T-helper 1 cell treated with Interleukin-12 subunit alpha and Interleukin-12 subunit beta and Interleukin-4 antibody, amounts not matched to agents 30 μg/mL and 1 μg/mL, for 36 hours (primary cell): Measurements from ENCODE around the gene RSL24D1.

ENCODE experiments used
- H3K27ac Mint-ChIP-seq: one replicate; pipeline ENCODE4 v1.8.0; 2021; ENCODE audit warnings: mild to moderate bottlenecking, mixed read lengths
- H3K27me3 Mint-ChIP-seq: one replicate; pipeline ENCODE4 v1.8.0; 2021; ENCODE audit warnings: low read depth, mixed read lengths
- H3K36me3 Mint-ChIP-seq: one replicate; pipeline ENCODE4 v1.8.0; 2021; ENCODE audit warnings: low read depth, mixed read lengths
- H3K4me1 Mint-ChIP-seq: one replicate; pipeline ENCODE4 v1.8.0; 2021; ENCODE audit warnings: low read depth, mixed read lengths
- H3K4me3 Mint-ChIP-seq: one replicate; pipeline ENCODE4 v1.8.0; 2021; ENCODE audit warnings: mild to moderate bottlenecking, moderate library complexity, mixed read lengths
- H3K9me3 Mint-ChIP-seq: one replicate; pipeline ENCODE4 v1.8.0; 2021; ENCODE audit warnings: mixed read lengths

The RSL24D1 gene

GRCh38 chr15:55230051-55230670 lies 33.4 kb upstream of the RSL24D1 start:
- Mint-ChIP-seq H3K27ac (peak overlapping the region; percentile 39), H3K4me3 (no peak overlapping the region), H3K36me3 (peaks cover 49% of the 10 kb centered on the region), H3K9me3 (no peaks in the 10 kb centered on the region), H3K4me1 (peaks cover 30% of the 10 kb centered on the region), H3K27me3 (no peaks in the 10 kb centered on the region)

GRCh38 chr15:55226127-55226526 lies 29.4 kb upstream of the RSL24D1 start:
- Mint-ChIP-seq H3K27me3 (no peaks in the 10 kb centered on the region), H3K4me3 (no peak overlapping the region), H3K36me3 (peaks cover 52% of the 10 kb centered on the region), H3K27ac (no peak overlapping the region), H3K9me3 (no peaks in the 10 kb centered on the region), H3K4me1 (peaks cover 54% of the 10 kb centered on the region)

- Mint-ChIP-seq H3K27ac (peak overlapping the region; percentile 21), H3K27me3 (no peaks in the 10 kb centered on the region), H3K9me3 (no peaks in the 10 kb centered on the region), H3K4me1 (peaks cover 49% of the 10 kb centered on the region), H3K4me3 (peak overlapping the region; percentile 4), H3K36me3 (peaks cover 44% of the 10 kb centered on the region)
These were observed 28.2 kb upstream of the RSL24D1 start for GRCh38 chr15:55224892-55225291.

- Mint-ChIP-seq H3K4me1 (peaks cover 57% of the 10 kb centered on the region), H3K36me3 (peaks cover 41% of the 10 kb centered on the region), H3K9me3 (no peaks in the 10 kb centered on the region), H3K4me3 (peak overlapping the region; percentile 38), H3K27ac (peak overlapping the region; percentile 52), H3K27me3 (no peaks in the 10 kb centered on the region)
These were observed 25.8 kb upstream of the RSL24D1 start for GRCh38 chr15:55222588-55222987.

GRCh38 chr15:55221090-55222011 lies 24.6 kb upstream of the RSL24D1 start:
- Mint-ChIP-seq H3K27me3 (no peaks in the 10 kb centered on the region), H3K9me3 (no peaks in the 10 kb centered on the region), H3K4me1 (peaks cover 57% of the 10 kb centered on the region), H3K4me3 (peak overlapping the region; percentile 59), H3K36me3 (peaks cover 36% of the 10 kb centered on the region), H3K27ac (peak overlapping the region; percentile 86)

GRCh38 chr15:55220606-55221005 lies 23.9 kb upstream of the RSL24D1 start:
- H3K27ac Mint-ChIP-seq = peak overlapping the region; percentile 86
- H3K4me1 Mint-ChIP-seq = peaks cover 55% of the 10 kb centered on the region
- peaks cover 31% of the 10 kb centered on the region for H3K36me3 Mint-ChIP-seq
- H3K9me3 Mint-ChIP-seq = no peaks in the 10 kb centered on the region
- no peak overlapping the region for H3K4me3 Mint-ChIP-seq
- no peaks in the 10 kb centered on the region for H3K27me3 Mint-ChIP-seq

GRCh38 chr15:55218056-55218455 lies 21.3 kb upstream of the RSL24D1 start:
- Mint-ChIP-seq H3K4me1 (peaks cover 39% of the 10 kb centered on the region), H3K4me3 (no peak overlapping the region), H3K36me3 (peaks cover 23% of the 10 kb centered on the region), H3K27ac (no peak overlapping the region), H3K9me3 (no peaks in the 10 kb centered on the region), H3K27me3 (no peaks in the 10 kb centered on the region)

- Mint-ChIP-seq H3K9me3 (peaks cover under 1% of the 10 kb centered on the region), H3K4me1 (peaks cover 3% of the 10 kb centered on the region)
These were observed 7.7 kb upstream of the RSL24D1 start for GRCh38 chr15:55204464-55204863.

GRCh38 chr15:55202206-55202605 lies 5.5 kb upstream of the RSL24D1 start:
- H3K27ac Mint-ChIP-seq = no peak overlapping the region
- no peaks in the 10 kb centered on the region for H3K27me3 Mint-ChIP-seq
- H3K9me3 Mint-ChIP-seq = peaks cover 6% of the 10 kb centered on the region
- peaks cover 18% of the 10 kb centered on the region for H3K36me3 Mint-ChIP-seq
- peaks cover 3% of the 10 kb centered on the region for H3K4me1 Mint-ChIP-seq
- H3K4me3 Mint-ChIP-seq = no peak overlapping the region

More at GRCh38 chr15:55204464-55204863, 7.7 kb upstream of the RSL24D1 start:
- Mint-ChIP-seq H3K36me3 (peaks cover 16% of the 10 kb centered on the region), H3K27ac (no peak overlapping the region), H3K27me3 (no peaks in the 10 kb centered on the region), H3K4me3 (no peak overlapping the region)

- peak overlapping the region; percentile 48 for H3K4me3 Mint-ChIP-seq
- no peaks in the 10 kb centered on the region for H3K27me3 Mint-ChIP-seq
- H3K36me3 Mint-ChIP-seq = peaks cover 11% of the 10 kb centered on the region
- H3K4me1 Mint-ChIP-seq = peaks cover 3% of the 10 kb centered on the region
- no peak overlapping the region for H3K27ac Mint-ChIP-seq
- H3K9me3 Mint-ChIP-seq = peaks cover 6% of the 10 kb centered on the region
These were observed 2.0 kb upstream of the RSL24D1 start for GRCh38 chr15:55198706-55199105.

GRCh38 chr15:55197719-55198118 lies 978 bp upstream of the RSL24D1 start:
- Mint-ChIP-seq H3K27me3 (no peaks in the 10 kb centered on the region), H3K4me1 (peaks cover 10% of the 10 kb centered on the region), H3K4me3 (no peak overlapping the region)

GRCh38 chr15:55197362-55197705 lies 593 bp upstream of the RSL24D1 start:
- Mint-ChIP-seq H3K27me3 (no peaks in the 10 kb centered on the region), H3K36me3 (peaks cover 13% of the 10 kb centered on the region), H3K4me3 (no peak overlapping the region), H3K9me3 (peaks cover 6% of the 10 kb centered on the region), H3K4me1 (peaks cover 10% of the 10 kb centered on the region), H3K27ac (no peak overlapping the region)

More at GRCh38 chr15:55197719-55198118, 978 bp upstream of the RSL24D1 start:
- Mint-ChIP-seq H3K36me3 (peaks cover 12% of the 10 kb centered on the region), H3K9me3 (peaks cover 6% of the 10 kb centered on the region), H3K27ac (no peak overlapping the region)

- Mint-ChIP-seq H3K9me3 (peaks cover 6% of the 10 kb centered on the region), H3K4me1 (peaks cover 16% of the 10 kb centered on the region), H3K36me3 (peaks cover 18% of the 10 kb centered on the region), H3K27ac (no peak overlapping the region), H3K27me3 (no peaks in the 10 kb centered on the region), H3K4me3 (no peak overlapping the region)
These were observed 745 bp downstream of the RSL24D1 start for GRCh38 chr15:55195996-55196395.

- Mint-ChIP-seq H3K9me3 (peaks cover 3% of the 10 kb centered on the region), H3K27ac (no peak overlapping the region), H3K36me3 (peaks cover 26% of the 10 kb centered on the region), H3K27me3 (no peaks in the 10 kb centered on the region), H3K4me3 (no peak overlapping the region), H3K4me1 (peaks cover 19% of the 10 kb centered on the region)
These were observed 2.5 kb downstream of the RSL24D1 start for GRCh38 chr15:55194256-55194655.

- Mint-ChIP-seq H3K4me1 (peaks cover 30% of the 10 kb centered on the region), H3K27me3 (no peaks in the 10 kb centered on the region), H3K36me3 (peaks cover 55% of the 10 kb centered on the region), H3K9me3 (no peaks in the 10 kb centered on the region), H3K4me3 (no peak overlapping the region), H3K27ac (no peak overlapping the region)
These were observed 10.4 kb downstream of the RSL24D1 start for GRCh38 chr15:55186331-55186730.
